ENCODE measurements around the gene NLRP4.

DNA sequence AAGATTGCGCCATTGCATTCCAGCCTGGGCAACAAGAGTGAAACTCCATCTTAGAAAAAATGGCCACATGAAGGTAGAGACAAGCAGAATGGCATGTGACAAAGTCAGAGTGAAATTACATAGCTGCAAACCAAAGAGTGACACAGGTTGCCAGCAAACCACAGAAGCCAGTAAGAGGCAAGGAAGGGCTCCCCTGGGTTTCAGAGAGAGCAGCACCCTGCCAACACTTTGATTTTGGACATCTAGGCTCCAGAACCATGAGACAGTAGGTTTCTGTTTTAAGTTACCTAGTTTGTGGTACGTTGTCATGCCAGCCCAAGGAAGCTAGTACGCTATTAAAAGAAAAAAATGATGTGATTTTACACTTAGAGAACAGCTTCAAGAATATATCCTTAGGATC, 1.9 kb downstream of the NLRP4 start:
- TF ChIP-seq, protein P1, sequence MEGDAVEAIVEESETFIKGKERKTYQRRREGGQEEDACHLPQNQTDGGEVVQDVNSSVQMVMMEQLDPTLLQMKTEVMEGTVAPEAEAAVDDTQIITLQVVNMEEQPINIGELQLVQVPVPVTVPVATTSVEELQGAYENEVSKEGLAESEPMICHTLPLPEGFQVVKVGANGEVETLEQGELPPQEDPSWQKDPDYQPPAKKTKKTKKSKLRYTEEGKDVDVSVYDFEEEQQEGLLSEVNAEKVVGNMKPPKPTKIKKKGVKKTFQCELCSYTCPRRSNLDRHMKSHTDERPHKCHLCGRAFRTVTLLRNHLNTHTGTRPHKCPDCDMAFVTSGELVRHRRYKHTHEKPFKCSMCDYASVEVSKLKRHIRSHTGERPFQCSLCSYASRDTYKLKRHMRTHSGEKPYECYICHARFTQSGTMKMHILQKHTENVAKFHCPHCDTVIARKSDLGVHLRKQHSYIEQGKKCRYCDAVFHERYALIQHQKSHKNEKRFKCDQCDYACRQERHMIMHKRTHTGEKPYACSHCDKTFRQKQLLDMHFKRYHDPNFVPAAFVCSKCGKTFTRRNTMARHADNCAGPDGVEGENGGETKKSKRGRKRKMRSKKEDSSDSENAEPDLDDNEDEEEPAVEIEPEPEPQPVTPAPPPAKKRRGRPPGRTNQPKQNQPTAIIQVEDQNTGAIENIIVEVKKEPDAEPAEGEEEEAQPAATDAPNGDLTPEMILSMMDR (IDR thresholded peaks at IDR 0.05) = no peak
- TF ChIP-seq POLR2A (IDR thresholded peaks at IDR 0.05; ENCODE audit: low read depth) (no peak), EP300 (IDR thresholded peaks at IDR 0.05) (no peak), POLR2AphosphoS5 (IDR thresholded peaks at IDR 0.05) (no peak)
